Left ventricle myocardium inferior (tissue), 1 donor: ENCODE results near the gene TRPM5. TPM values are rescaled to one million over a fixed set of nuclear protein-coding genes. Genes with fewer than 3 reads are reported as not detected.

ENCODE experiments used
- DNase-seq: peaks from one replicate; pipeline ENCODE4 v3.0.0-alpha.2; 2020
- H3K27ac ChIP-seq: fragments of 200-600 bp; replicated peaks from 2 replicates; pipeline ENCODE4 v1.8.0; 2021
- H3K27me3 ChIP-seq: fragments of 200-600 bp; 2 replicates; pipeline ENCODE4 v1.8.0; 2021; ENCODE audit warnings: low read depth
- H3K36me3 ChIP-seq: fragments of 200-600 bp; 2 replicates; pipeline ENCODE4 v1.8.0; 2021
- H3K4me1 ChIP-seq: fragments of 200-600 bp; 2 replicates; pipeline ENCODE4 v1.8.0; 2021
- H3K4me3 ChIP-seq: fragments of 200-600 bp; 2 replicates; pipeline ENCODE4 v1.8.0; 2021; ENCODE audit warnings: mild to moderate bottlenecking, moderate library complexity
- H3K9me3 ChIP-seq: fragments of 200-600 bp; replicated peaks from 2 replicates; pipeline ENCODE4 v1.8.0; 2021
- CTCF ChIP-seq: fragments of 200-600 bp; IDR thresholded peaks from 2 replicates; pipeline ENCODE4 v1.8.0; 2021; ENCODE audit warnings: antibody characterized with exemption, mild to moderate bottlenecking, borderline replicate concordance
- intact Hi-C: fragments of 100-400 bp; cut with micrococcal nuclease; formaldehyde crosslinking; loops from one replicate; pipeline ENCODE4 v1.11.0; 2022
- total RNA-seq: library from RNA; stranded (reverse); fragmentation: NEBNext Ultra II Directional; extraction: Animal tissue kit (Norgen Biotek cat#: 25700); gene quantifications from one replicate; pipeline ENCODE4 v1.2.1, GENCODE V29; 2021
- donor health status: DM: no; HTN: yes; CAD: no; lungs with severe emphysema.

The TRPM5 gene
- total RNA-seq, 1 donor from 2014 or later, result not detected

DNA sequence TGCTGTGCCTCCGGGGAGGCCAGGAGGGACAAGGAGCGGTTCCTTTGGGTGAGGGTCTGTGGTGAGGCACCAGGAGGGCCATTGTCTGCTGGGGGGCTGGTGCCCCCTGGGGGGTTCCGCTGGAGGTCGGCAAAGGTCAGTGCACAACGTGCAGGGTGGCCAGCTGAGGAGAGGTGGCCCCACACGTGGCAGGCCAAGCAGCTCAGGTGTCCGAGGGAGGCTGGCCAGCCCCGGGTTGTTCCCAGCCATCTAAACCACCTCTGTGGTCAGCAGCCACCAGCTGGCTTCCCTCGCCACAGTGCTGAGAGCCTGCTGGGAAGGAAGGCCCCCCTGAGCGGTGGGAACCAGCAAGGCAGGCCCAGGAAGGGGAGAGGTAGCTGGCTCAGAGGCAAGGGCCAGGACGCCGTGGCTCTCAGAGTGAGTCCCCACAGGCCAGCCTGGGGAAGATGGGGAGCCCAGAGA lies 39.5 kb downstream of the TRPM5 start:
- Histone ChIP-seq H3K9me3 (no peaks in the 10 kb centered on the region), H3K36me3 (peaks cover 19% of the 10 kb centered on the region), H3K4me1 (peaks cover 22% of the 10 kb centered on the region), H3K27ac (no peak overlapping the region), H3K4me3 (no peak overlapping the region), H3K27me3 (no peaks in the 10 kb centered on the region)
- no peak for TF ChIP-seq CTCF
- no peak for DNase-seq
- intact Hi-C loops, result no loop called here

DNA sequence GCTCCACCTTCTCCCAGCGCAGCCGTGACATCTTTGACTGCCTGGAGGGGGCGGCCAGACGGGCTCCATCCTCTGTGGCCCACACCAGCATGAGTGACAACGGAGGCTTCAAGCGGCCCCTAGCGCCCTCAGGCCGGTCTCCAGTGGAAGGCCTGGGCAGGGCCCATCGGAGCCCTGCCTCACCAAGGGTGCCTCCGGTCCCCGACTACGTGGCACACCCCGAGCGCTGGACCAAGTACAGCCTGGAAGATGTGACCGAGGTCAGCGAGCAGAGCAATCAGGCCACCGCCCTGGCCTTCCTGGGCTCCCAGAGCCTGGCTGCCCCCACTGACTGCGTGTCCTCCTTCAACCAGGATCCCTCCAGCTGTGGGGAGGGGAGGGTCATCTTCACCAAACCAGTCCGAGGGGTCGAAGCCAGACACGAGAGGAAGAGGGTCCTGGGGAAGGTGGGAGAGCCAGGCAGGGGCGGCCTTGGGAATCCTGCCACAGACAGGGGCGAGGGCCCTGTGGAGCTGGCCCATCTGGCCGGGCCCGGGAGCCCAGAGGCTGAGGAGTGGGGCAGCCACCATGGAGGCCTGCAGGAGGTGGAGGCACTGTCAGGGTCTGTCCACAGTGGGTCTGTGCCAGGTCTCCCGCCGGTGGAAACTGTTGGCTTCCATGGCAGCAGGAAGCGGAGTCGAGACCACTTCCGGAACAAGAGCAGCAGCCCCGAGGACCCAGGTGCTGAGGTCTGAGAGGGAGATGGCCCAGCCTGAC lies 41.2 kb downstream of the TRPM5 start:
- Histone ChIP-seq H3K9me3 (no peaks in the 10 kb centered on the region), H3K36me3 (peaks cover 27% of the 10 kb centered on the region), H3K27ac (no peak overlapping the region), H3K4me1 (peaks cover 39% of the 10 kb centered on the region), H3K4me3 (no peak overlapping the region), H3K27me3 (no peaks in the 10 kb centered on the region)
- no peak for TF ChIP-seq CTCF
- intact Hi-C loops, result no loop called here
- no peak for DNase-seq

- no peaks in the 10 kb centered on the region for H3K9me3 ChIP-seq
- peak overlapping the region; percentile 91 for H3K4me3 ChIP-seq
- H3K36me3 ChIP-seq, result peaks cover 33% of the 10 kb centered on the region
- H3K4me1 ChIP-seq, result peaks cover 39% of the 10 kb centered on the region
- DNase-seq, result no peak
- no peak for TF ChIP-seq CTCF
- H3K27me3 ChIP-seq, result no peaks in the 10 kb centered on the region
- intact Hi-C loops, result no loop called here
- no peak overlapping the region for H3K27ac ChIP-seq
Observed at GRCh38 chr11:2402106-2402505, 42.2 kb downstream of the TRPM5 start.

DNA sequence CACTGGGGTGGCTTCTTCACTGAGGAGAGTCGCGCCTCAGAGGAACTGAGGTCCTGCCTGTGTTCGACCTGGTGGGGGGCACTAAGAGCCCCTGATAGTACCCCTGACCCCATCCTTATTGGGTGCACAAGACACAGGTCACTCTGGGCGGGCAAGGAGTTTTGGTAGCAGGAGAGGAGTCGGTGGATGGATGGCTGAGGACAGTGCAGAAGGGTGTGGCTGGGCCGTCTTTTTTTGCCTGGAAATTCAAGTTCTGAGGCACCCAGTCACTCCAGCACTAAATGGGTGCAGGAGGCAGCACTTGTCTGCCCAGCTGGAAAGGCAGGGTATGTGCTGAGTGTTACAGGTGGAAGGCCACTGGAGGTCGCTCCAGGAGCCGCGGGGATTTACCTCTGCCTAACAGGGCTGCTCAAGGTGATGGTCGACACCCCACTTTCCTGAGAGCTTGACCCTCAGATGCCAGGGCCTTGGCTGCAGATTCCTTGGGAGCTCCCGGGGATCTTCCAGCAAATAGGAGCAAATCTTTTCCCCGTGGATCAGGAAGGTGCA lies 42.8 kb downstream of the TRPM5 start:
- Histone ChIP-seq H3K4me1 (peaks cover 39% of the 10 kb centered on the region), H3K27ac (peak overlapping the region; percentile 99), H3K36me3 (peaks cover 39% of the 10 kb centered on the region), H3K27me3 (no peaks in the 10 kb centered on the region), H3K9me3 (no peaks in the 10 kb centered on the region), H3K4me3 (peak overlapping the region; percentile 91)
- intact Hi-C loops, result no loop called here
- TF ChIP-seq CTCF, result no peak
- no peak for DNase-seq

DNA sequence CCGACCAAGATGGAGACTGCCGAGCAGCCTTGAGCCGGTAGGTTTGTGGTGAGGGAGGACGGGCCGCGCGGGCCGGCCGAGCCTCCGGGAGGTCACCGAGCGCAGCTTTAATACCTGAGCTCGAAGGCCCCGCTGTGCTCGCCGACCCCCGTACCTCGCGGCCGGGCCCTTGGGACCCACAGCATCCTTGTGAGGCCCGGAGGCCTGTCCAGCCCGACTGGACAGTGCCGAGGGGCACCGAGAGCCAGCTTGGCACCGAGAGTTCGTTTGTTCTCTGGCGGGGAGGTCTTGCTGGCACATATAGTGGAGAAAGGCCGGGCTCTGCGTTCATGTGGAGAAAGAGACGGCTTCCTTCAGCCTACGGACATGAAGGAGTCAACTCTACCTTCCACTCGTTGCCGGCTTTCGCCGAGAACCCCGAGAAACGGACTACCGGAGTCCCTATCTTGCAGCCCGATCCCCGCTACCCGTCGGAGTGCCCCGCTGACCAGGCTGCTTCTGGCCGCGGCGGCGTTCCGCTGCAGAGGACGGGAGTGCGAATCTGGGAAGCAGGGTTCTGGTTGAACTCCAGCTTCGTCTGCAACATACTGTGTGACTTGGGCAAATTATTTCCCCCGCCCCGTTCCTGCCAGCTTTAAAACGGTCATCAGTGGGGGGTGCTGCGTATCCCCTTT lies 43.4 kb downstream of the TRPM5 start:
- peaks cover 45% of the 10 kb centered on the region for H3K36me3 ChIP-seq
- no peak for TF ChIP-seq CTCF
- no peaks in the 10 kb centered on the region for H3K9me3 ChIP-seq
- peak overlapping the region; percentile 99 for H3K27ac ChIP-seq
- peak overlapping the region; percentile 91 for H3K4me3 ChIP-seq
- no peaks in the 10 kb centered on the region for H3K27me3 ChIP-seq
- intact Hi-C loops, result no loop called here
- no peak for DNase-seq
- peaks cover 39% of the 10 kb centered on the region for H3K4me1 ChIP-seq
